Cerebellar cortex (tissue), 1 donor: ENCODE results near the gene SLC45A1.
"Not testable (repeated sequence)": the region's sequence is repeated elsewhere in the genome, so short reads cannot be mapped to it uniquely, and the experiment has no call there.

Experiments
- DNase-seq: peaks from one replicate; pipeline ENCODE4 v3.0.0-alpha.2; 2015; ENCODE audit warnings: low spot score

SLC45A1 gene

GRCh38 chr1:8317647-8318381 lies at the start of gene SLC45A1:
Gene SLC45A1 (plus strand): TSS chr1:8318114. CDS start chr1:8324330, 6,216 bp downstream.
- DNase-seq, result peak; percentile 80

DNA sequence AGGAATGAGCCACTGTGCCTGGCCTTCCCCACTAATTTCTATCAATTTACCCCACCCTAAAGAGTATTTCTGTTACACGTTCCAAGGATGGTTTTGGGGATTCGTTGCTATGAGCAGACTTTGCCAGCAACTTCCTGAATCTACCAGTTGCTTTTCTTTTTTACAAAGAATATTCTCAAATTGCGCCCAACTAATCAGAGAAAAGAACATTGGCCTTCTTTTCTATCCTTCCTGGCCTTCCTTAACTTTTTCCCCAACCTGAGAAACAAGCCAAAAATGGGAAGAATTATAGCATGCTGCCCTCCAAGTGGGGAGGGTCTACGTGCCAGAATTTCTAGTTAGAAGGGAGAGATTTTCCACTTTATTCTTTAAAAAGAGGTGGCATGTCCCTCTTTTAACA lies 44.9 kb upstream of the SLC45A1 start:
- no peak for DNase-seq

GRCh38 chr1:8274352-8274751 lies 43.6 kb upstream of the SLC45A1 start:
- peak; percentile 18 for DNase-seq

DNA sequence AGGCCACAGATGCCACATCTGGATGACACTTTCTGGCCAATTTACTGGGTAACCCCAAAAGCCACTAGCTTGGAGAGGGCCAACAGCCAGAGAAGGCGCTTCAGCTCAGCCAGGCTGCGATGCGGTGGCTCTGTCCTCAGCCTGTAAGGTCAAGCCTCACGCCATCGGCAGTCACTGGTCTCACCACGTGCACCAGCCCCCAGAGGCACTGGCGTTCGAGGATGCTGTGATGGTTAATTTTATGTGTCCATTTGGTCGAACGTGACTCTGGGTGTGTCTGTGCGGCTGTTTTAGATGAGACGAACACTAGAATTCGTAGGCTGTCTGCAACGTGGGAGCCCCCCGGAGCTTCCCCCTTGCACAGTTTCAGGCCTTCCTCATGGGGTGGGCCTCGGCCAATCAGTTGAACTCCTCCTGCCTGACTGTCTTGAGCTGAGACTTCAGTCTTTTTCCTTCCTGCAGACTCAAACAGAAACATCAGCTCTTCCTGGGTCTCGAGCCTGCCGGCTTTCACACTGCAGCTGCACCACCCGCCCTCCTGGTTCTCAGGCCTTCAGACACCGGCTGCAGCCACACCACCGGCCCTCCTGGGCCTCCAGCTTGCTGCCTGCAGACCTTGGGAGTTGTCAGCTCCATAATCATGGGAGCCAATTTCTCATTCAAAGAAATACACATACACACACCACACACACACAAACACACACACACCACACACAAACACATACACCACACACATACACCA lies 41.6 kb upstream of the SLC45A1 start:
- peak; percentile 21 for DNase-seq

DNA sequence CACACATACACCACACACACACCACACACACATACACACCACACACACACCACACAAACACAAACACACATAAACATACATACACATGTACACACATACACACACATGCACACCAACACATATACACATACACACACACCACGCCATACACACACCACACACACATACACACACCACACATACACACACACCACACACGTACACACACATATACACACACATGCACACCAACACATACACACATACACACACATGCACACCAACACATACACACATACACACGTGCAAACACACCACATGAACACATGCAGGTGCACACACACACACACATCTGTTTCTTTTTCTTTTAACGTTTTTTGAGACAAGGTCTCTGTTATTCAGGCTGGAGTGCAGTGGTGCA lies 41.0 kb upstream of the SLC45A1 start:
- no peak for DNase-seq

GRCh38 chr1:8278677-8279076 lies 39.2 kb upstream of the SLC45A1 start:
- not testable (repeated sequence) for DNase-seq

- no peak for DNase-seq
Measured at GRCh38 chr1:8281843-8282509, 35.9 kb upstream of the SLC45A1 start.

DNA sequence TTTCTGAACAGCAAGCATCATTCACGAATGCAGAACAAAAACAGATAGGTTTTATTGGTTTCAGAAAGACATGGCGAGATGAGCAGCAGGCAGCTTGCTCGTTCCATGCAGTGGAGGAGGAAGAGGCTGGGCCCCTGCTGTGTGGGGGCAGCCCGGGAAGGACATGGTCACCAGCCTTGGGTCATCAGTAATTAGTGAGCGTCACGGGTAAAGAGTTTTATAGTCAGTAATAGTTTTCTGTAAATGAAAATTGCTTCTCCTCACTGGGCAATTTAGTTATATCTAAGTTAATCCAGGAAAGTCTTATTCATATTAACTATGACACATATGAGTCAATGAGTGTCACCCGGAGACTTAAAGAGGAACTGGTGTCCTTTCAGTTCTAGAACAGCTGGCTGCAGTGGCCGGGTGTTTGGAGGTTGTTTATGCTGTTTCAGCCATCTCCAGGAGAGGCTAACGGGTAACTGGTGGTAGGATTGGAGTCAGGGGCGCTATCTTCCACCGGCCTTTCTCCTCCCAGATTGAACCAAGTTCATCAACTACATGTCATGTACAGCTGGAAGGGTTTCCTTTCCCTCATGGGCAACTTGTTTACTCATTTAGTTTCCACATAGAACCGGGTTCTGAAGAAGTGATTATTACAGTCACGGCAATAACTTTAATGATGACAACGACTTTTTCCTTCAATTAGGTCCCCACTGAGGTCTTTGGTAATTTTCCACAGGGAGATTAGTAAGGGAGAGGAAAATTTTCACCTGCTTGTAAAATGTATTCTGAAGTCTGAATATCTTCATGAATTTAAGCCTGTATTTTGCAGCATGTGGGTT lies 34.6 kb upstream of the SLC45A1 start:
- DNase-seq, result no peak

GRCh38 chr1:8284127-8284526 lies 33.8 kb upstream of the SLC45A1 start:
- no peak for DNase-seq

DNA sequence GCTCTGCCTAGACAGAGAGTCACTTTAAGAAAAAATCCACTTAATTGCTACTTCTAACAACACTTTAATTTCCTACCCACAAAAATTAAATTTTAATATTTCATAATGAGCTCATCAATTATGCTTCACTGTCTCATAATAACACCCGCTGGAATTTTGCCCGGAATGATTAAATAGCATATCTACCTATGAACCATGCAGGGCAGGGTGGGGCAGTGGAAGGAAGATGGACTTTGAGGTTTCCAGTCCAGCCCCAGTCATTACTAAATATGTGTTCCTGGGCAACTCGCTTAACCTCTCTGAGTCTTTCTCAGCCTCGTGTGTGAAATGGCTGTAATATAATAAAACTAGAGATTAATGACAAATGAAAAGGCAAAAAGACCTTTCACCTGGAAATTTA lies 32.8 kb upstream of the SLC45A1 start:
- DNase-seq, result no peak

DNA sequence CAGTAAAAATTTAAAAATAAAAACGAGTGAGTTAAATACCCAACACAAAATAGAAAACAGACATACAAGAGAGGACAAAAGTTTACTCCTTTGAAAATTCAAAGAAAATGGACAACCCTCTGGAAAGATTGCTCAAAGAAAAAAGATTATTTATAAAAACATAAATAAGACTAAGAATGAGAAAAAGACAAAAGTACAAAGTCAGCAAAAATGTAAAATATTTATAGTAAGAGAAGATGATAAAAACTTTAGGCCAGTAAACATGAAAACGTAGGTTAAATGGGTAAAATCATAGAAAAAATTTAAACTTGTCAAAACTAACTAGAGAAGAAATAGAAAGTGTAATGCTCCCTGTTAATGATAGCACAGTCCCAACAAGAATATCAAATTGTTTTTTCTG lies 31.9 kb upstream of the SLC45A1 start:
- DNase-seq, result no peak

- DNase-seq, result no peak
Measured at GRCh38 chr1:8293118-8293517, 24.8 kb upstream of the SLC45A1 start.

DNA sequence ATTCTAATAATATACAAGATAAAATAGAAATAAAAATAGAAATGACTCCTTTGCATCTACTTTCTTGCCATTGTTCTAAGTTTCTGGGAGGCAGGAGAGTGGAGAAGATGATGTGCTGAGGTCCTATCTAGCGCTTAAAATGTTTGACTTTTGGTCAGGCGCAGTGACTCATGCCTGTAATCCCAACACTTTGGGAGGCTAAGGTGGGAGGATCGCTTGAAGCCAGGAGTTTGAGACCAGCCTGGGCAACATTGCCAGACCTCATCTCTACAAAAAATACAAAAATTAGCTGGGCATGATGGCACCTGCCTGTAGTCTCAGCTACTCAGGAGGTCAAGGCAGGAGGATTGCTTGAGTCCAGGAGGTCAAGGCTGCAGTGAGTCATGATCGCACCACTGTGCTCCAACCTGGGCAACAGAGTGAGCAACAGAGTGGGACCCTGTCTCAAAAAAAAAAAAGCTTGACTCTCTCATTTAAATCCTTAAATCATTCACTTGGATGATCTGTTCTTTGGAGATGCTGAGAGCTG lies 24.2 kb upstream of the SLC45A1 start:
- DNase-seq, result no peak

- no peak for DNase-seq
Measured at GRCh38 chr1:8294170-8294697, 23.7 kb upstream of the SLC45A1 start.

DNA sequence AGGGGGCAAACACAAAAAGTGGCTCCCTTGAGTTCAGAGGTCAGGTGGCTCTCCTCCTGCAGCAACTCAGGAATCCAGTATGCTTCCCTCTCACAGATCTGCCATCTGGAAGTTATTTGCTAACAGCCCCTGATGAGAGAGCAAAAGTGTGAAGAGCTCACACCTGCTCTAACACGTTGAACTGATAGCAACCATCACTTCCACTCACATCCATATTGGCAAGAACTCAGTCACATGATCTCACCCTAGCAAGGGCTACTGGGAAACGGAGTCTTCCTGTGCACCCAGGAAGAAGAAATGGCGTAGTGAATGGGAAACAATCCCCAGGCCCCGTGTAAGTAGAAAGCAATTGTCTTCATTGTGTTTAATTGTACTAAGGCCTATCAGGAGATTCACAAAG lies 20.7 kb upstream of the SLC45A1 start:
- DNase-seq, result no peak

GRCh38 chr1:8299963-8300362 lies 18.0 kb upstream of the SLC45A1 start:
- DNase-seq, result no peak

DNA sequence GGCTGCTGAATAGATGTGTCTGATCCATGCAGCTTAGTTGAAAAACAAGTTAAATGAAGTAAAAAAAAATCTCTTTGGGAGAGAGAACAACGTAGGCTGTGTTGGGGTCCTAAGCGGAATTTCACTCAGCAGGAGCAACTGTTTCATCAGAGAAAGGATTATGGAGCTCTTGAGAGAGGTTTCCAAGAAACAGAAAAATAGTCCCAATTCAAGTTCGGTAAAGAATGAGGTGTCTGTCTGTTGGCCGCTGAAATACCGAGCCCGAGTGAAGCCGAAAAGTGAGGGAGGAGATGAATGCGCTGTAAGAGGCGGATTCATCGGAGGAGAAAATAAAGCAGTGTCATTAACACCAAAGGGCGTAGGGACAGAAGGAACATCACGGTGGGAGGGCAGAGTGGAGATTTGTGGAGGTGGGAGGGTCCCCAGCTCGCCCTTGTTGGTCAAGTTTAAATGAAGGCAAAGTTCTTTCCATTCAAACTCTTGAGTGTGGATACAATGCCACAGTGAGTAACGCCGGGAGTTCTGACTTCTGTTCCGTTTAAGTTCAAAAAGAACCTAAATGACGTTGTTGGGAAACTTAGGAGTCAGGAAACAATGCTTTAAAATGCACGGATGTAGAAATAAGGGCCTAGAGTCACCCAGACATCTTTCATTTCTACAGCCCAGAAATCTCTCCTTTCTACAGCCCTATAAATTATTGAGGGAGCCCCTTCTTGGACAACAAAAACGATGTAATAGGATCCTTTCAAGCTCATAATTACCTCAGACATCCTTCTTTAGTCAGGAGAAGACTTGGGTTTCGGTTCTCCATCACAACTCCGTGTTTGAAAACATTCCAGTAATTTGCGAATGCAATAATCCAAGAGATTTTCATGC lies 15.6 kb upstream of the SLC45A1 start:
- peak; percentile 57 for DNase-seq

GRCh38 chr1:8303141-8303540 lies 14.8 kb upstream of the SLC45A1 start:
- DNase-seq, result no peak

GRCh38 chr1:8303876-8304275 lies 14.0 kb upstream of the SLC45A1 start:
- DNase-seq, result no peak

DNA sequence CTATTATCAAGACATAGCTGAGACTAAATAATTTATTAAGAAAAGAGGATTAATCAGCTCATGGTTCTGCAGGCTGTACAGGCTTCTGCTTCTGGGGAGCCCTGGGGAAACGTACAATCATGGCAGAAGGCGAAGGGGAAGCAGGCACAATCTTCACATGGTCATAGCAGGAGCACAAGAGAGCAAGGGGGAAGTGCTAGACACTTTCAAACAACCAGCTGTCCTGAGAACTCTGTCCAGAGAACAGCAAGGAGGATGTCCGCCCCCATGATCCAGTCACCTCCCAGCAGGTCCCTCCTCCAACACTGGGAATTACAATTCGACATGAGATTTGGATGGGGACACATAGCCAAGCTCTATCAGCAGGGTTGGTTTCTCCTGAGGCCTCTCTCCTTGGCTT lies 10.3 kb upstream of the SLC45A1 start:
- DNase-seq, result no peak
